Measurements from ENCODE around the gene KIAA0408.

Gene KIAA0408

GRCh38 chr6:127477658-127478057 lies 18.5 kb upstream of the KIAA0408 start:
- Histone ChIP-seq H3K4me3 (ENCODE audit: low read length) (no peak overlapping the region), H3K36me3 (ENCODE audit: insufficient read depth, low read length) (peaks cover 95% of the 10 kb centered on the region)

GRCh38 chr6:127475823-127476176 lies 16.6 kb upstream of the KIAA0408 start:
- H3K36me3 ChIP-seq (ENCODE audit: insufficient read depth, low read length): peaks cover 97% of the 10 kb centered on the region
- no peaks in the 10 kb centered on the region for H3K27me3 ChIP-seq (ENCODE audit: insufficient read depth, low read length)
- no peak overlapping the region for H3K4me3 ChIP-seq (ENCODE audit: low read length)
- peaks cover 1% of the 10 kb centered on the region for H3K4me1 ChIP-seq (ENCODE audit: insufficient read depth, low read length)
- no peak overlapping the region for H2AFZ ChIP-seq (ENCODE audit: low read depth, low read length)
- peaks cover 15% of the 10 kb centered on the region for H3K9me3 ChIP-seq (ENCODE audit: low read length)

More at GRCh38 chr6:127477658-127478057, 18.5 kb upstream of the KIAA0408 start:
- H3K27me3 ChIP-seq (ENCODE audit: insufficient read depth, low read length): no peaks in the 10 kb centered on the region
- H2AFZ ChIP-seq (ENCODE audit: low read depth, low read length): no peak overlapping the region
- H3K9me3 ChIP-seq (ENCODE audit: low read length): peaks cover 15% of the 10 kb centered on the region
- peaks cover 20% of the 10 kb centered on the region for H3K4me1 ChIP-seq (ENCODE audit: insufficient read depth, low read length)

GRCh38 chr6:127475135-127475822 lies 16.1 kb upstream of the KIAA0408 start:
- Histone ChIP-seq H3K9me3 (ENCODE audit: low read length) (peaks cover 15% of the 10 kb centered on the region), H3K27me3 (ENCODE audit: insufficient read depth, low read length) (no peaks in the 10 kb centered on the region), H3K36me3 (ENCODE audit: insufficient read depth, low read length) (peaks cover 97% of the 10 kb centered on the region), H3K4me3 (ENCODE audit: low read length) (no peak overlapping the region), H2AFZ (ENCODE audit: low read depth, low read length) (no peak overlapping the region), H3K4me1 (ENCODE audit: insufficient read depth, low read length) (no peaks in the 10 kb centered on the region)

GRCh38 chr6:127471379-127472255 lies 12.4 kb upstream of the KIAA0408 start:
- Histone ChIP-seq H3K36me3 (ENCODE audit: insufficient read depth, low read length) (peaks cover 93% of the 10 kb centered on the region), H2AFZ (ENCODE audit: low read depth, low read length) (no peak overlapping the region), H3K4me3 (ENCODE audit: low read length) (no peak overlapping the region), H3K27me3 (ENCODE audit: insufficient read depth, low read length) (no peaks in the 10 kb centered on the region), H3K4me1 (ENCODE audit: insufficient read depth, low read length) (no peaks in the 10 kb centered on the region), H3K9me3 (ENCODE audit: low read length) (peaks cover 13% of the 10 kb centered on the region)

GRCh38 chr6:127468936-127469335 lies 9.7 kb upstream of the KIAA0408 start:
- Histone ChIP-seq H3K4me1 (ENCODE audit: insufficient read depth, low read length) (no peaks in the 10 kb centered on the region), H2AFZ (ENCODE audit: low read depth, low read length) (no peak overlapping the region), H3K36me3 (ENCODE audit: insufficient read depth, low read length) (peaks cover 88% of the 10 kb centered on the region), H3K4me3 (ENCODE audit: low read length) (no peak overlapping the region), H3K9me3 (ENCODE audit: low read length) (no peaks in the 10 kb centered on the region), H3K27me3 (ENCODE audit: insufficient read depth, low read length) (no peaks in the 10 kb centered on the region)

- Histone ChIP-seq H3K4me3 (ENCODE audit: low read length) (no peak overlapping the region), H3K36me3 (ENCODE audit: insufficient read depth, low read length) (peaks cover 68% of the 10 kb centered on the region), H3K9me3 (ENCODE audit: low read length) (no peaks in the 10 kb centered on the region), H2AFZ (ENCODE audit: low read depth, low read length) (no peak overlapping the region), H3K27me3 (ENCODE audit: insufficient read depth, low read length) (no peaks in the 10 kb centered on the region), H3K4me1 (ENCODE audit: insufficient read depth, low read length) (no peaks in the 10 kb centered on the region)
These were observed 7.2 kb upstream of the KIAA0408 start for GRCh38 chr6:127466416-127466815.

- Histone ChIP-seq H3K27me3 (ENCODE audit: insufficient read depth, low read length) (no peaks in the 10 kb centered on the region), H2AFZ (ENCODE audit: low read depth, low read length) (no peak overlapping the region), H3K9me3 (ENCODE audit: low read length) (no peaks in the 10 kb centered on the region), H3K36me3 (ENCODE audit: insufficient read depth, low read length) (peaks cover 66% of the 10 kb centered on the region), H3K4me1 (ENCODE audit: insufficient read depth, low read length) (no peaks in the 10 kb centered on the region), H3K4me3 (ENCODE audit: low read length) (no peak overlapping the region)
These were observed 5.8 kb upstream of the KIAA0408 start for GRCh38 chr6:127464881-127465459.

GRCh38 chr6:127464161-127464880 lies 5.1 kb upstream of the KIAA0408 start:
- H3K4me1 ChIP-seq (ENCODE audit: insufficient read depth, low read length): no peaks in the 10 kb centered on the region
- no peaks in the 10 kb centered on the region for H3K27me3 ChIP-seq (ENCODE audit: insufficient read depth, low read length)
- H3K36me3 ChIP-seq (ENCODE audit: insufficient read depth, low read length): peaks cover 61% of the 10 kb centered on the region
- H3K4me3 ChIP-seq (ENCODE audit: low read length): no peak overlapping the region
- H3K9me3 ChIP-seq (ENCODE audit: low read length): no peaks in the 10 kb centered on the region
- H2AFZ ChIP-seq (ENCODE audit: low read depth, low read length): no peak overlapping the region

GRCh38 chr6:127463056-127463455 lies 3.9 kb upstream of the KIAA0408 start:
- Histone ChIP-seq H3K4me1 (ENCODE audit: insufficient read depth, low read length) (peaks cover 9% of the 10 kb centered on the region), H2AFZ (ENCODE audit: low read depth, low read length) (no peak overlapping the region), H3K9me3 (ENCODE audit: low read length) (no peaks in the 10 kb centered on the region), H3K27me3 (ENCODE audit: insufficient read depth, low read length) (no peaks in the 10 kb centered on the region), H3K36me3 (ENCODE audit: insufficient read depth, low read length) (peaks cover 55% of the 10 kb centered on the region), H3K4me3 (ENCODE audit: low read length) (no peak overlapping the region)

- Histone ChIP-seq H3K9me3 (ENCODE audit: low read length) (no peaks in the 10 kb centered on the region), H3K4me1 (ENCODE audit: insufficient read depth, low read length) (peaks cover 12% of the 10 kb centered on the region), H3K36me3 (ENCODE audit: insufficient read depth, low read length) (peaks cover 52% of the 10 kb centered on the region), H3K27me3 (ENCODE audit: insufficient read depth, low read length) (no peaks in the 10 kb centered on the region), H3K4me3 (ENCODE audit: low read length) (no peak overlapping the region), H2AFZ (ENCODE audit: low read depth, low read length) (no peak overlapping the region)
These were observed 3.2 kb upstream of the KIAA0408 start for GRCh38 chr6:127462376-127462775.

GRCh38 chr6:127460465-127460864 lies 1.3 kb upstream of the KIAA0408 start:
- H2AFZ ChIP-seq (ENCODE audit: low read depth, low read length): no peak overlapping the region
- H3K27me3 ChIP-seq (ENCODE audit: insufficient read depth, low read length): no peaks in the 10 kb centered on the region
- no peaks in the 10 kb centered on the region for H3K9me3 ChIP-seq (ENCODE audit: low read length)
- no peak overlapping the region for H3K4me3 ChIP-seq (ENCODE audit: low read length)
- peaks cover 12% of the 10 kb centered on the region for H3K4me1 ChIP-seq (ENCODE audit: insufficient read depth, low read length)
- H3K36me3 ChIP-seq (ENCODE audit: insufficient read depth, low read length): peaks cover 47% of the 10 kb centered on the region

- Histone ChIP-seq H3K27me3 (ENCODE audit: insufficient read depth, low read length) (no peaks in the 10 kb centered on the region), H2AFZ (ENCODE audit: low read depth, low read length) (no peak overlapping the region), H3K4me1 (ENCODE audit: insufficient read depth, low read length) (peaks cover 12% of the 10 kb centered on the region), H3K36me3 (ENCODE audit: insufficient read depth, low read length) (peaks cover 40% of the 10 kb centered on the region), H3K4me3 (ENCODE audit: low read length) (no peak overlapping the region), H3K9me3 (ENCODE audit: low read length) (no peaks in the 10 kb centered on the region)
These were observed 372 bp downstream of the KIAA0408 start for GRCh38 chr6:127458817-127459216.

GRCh38 chr6:127458222-127458621 lies 967 bp downstream of the KIAA0408 start:
- no peak overlapping the region for H2AFZ ChIP-seq (ENCODE audit: low read depth, low read length)
- peaks cover 44% of the 10 kb centered on the region for H3K36me3 ChIP-seq (ENCODE audit: insufficient read depth, low read length)
- peaks cover 12% of the 10 kb centered on the region for H3K4me1 ChIP-seq (ENCODE audit: insufficient read depth, low read length)
- H3K9me3 ChIP-seq (ENCODE audit: low read length): no peaks in the 10 kb centered on the region
- H3K4me3 ChIP-seq (ENCODE audit: low read length): no peak overlapping the region
- H3K27me3 ChIP-seq (ENCODE audit: insufficient read depth, low read length): no peaks in the 10 kb centered on the region

Data from neuron (in vitro differentiated cells).